Activated naive CD4-positive, alpha-beta T cell treated with anti-CD3 and anti-CD28 coated beads, Interleukin-2, amount 50 U/mL, for 16 hours (primary cell): ENCODE data around the gene TFDP2.
"Not testable (repeated sequence)": the region's sequence is repeated elsewhere in the genome, so short reads cannot be mapped to it uniquely, and the experiment has no call there.

Experiments
- DNase-seq: peaks from one replicate; pipeline ENCODE4 v3.0.0-alpha.2; 2020

Gene TFDP2

GRCh38 chr3:142013326-142013980 is 135.9 kb downstream of the TFDP2 start:
- no peak for DNase-seq

- no peak for DNase-seq
Observed at GRCh38 chr3:142009029-142009428, 140.3 kb downstream of the TFDP2 start.

GRCh38 chr3:142007710-142008399 is 141.5 kb downstream of the TFDP2 start:
- DNase-seq = no peak

GRCh38 chr3:142004957-142005356 is 144.4 kb downstream of the TFDP2 start:
- not testable (repeated sequence) for DNase-seq

- DNase-seq = no peak
Observed at GRCh38 chr3:142004025-142004424, 145.3 kb downstream of the TFDP2 start.

GRCh38 chr3:142003291-142003690 is 146.1 kb downstream of the TFDP2 start:
- DNase-seq = no peak

- no peak for DNase-seq
Observed at GRCh38 chr3:142000325-142000870, 148.9 kb downstream of the TFDP2 start.

GRCh38 chr3:141998669-141999290 is 150.6 kb downstream of the TFDP2 start:
- DNase-seq = no peak

GRCh38 chr3:141996437-141996836 is 152.9 kb downstream of the TFDP2 start:
- no peak for DNase-seq

- no peak for DNase-seq
Observed at GRCh38 chr3:141994856-141995255, 154.5 kb downstream of the TFDP2 start.

- DNase-seq = no peak
Observed at GRCh38 chr3:141992512-141992911, 156.8 kb downstream of the TFDP2 start.

GRCh38 chr3:141986548-141987107 is 162.7 kb downstream of the TFDP2 start:
- no peak for DNase-seq

GRCh38 chr3:141981084-141981483 is 168.3 kb downstream of the TFDP2 start:
- DNase-seq = no peak

GRCh38 chr3:141979050-141979671 is 170.2 kb downstream of the TFDP2 start:
- DNase-seq = no peak

GRCh38 chr3:141974777-141975176 is 174.6 kb downstream of the TFDP2 start:
- DNase-seq = not testable (repeated sequence)

- no peak for DNase-seq
Observed at GRCh38 chr3:141972399-141972798, 176.9 kb downstream of the TFDP2 start.

- DNase-seq = no peak
Observed at GRCh38 chr3:141971571-141971970, 177.8 kb downstream of the TFDP2 start.

GRCh38 chr3:141969711-141970110 is 179.6 kb downstream of the TFDP2 start:
- DNase-seq = no peak

- no peak for DNase-seq
Observed at GRCh38 chr3:141965471-141965870, 183.9 kb downstream of the TFDP2 start.

- no peak for DNase-seq
Observed at GRCh38 chr3:141963301-141963700, 186.0 kb downstream of the TFDP2 start.

GRCh38 chr3:141960731-141961130 is 188.6 kb downstream of the TFDP2 start:
- no peak for DNase-seq

- DNase-seq = no peak
Observed at GRCh38 chr3:141959589-141960554, 189.5 kb downstream of the TFDP2 start.
